ENCODE results near the gene SLC28A3. TPM values are rescaled to one million over a fixed set of nuclear protein-coding genes. Genes with fewer than 3 reads are reported as not detected.

The SLC28A3 gene
- total RNA-seq, 2 experiments from 2014 or later = 1.1 to 1.3 TPM

GRCh38 chr9:84296146-84296843 lies 44.3 kb downstream of the SLC28A3 start:
- ChIA-PET POLR2A (interaction anchor here (0.5 to 1.3 kb wide), 12 partner anchors 8 to 588 kb away, joined by 3 to 4 read pairs (median 3); partner anchors contain the start of genes HNRNPK, RMI1 and UBQLN1), CTCF (interaction anchor here (0.6 to 2.8 kb wide), 13 partner anchors 9 to 359 kb away, joined by 3 to 12 read pairs (median 3); no protein-coding TSS in a partner anchor)
- H3K4me1 Mint-ChIP-seq = peaks cover 60% of the 10 kb centered on the region
- H3K4me3 Mint-ChIP-seq = peak overlapping the region; percentile 46
- H3K36me3 Mint-ChIP-seq (ENCODE audit: low read depth) = no peaks in the 10 kb centered on the region
- H3K27me3 Mint-ChIP-seq = no peaks in the 10 kb centered on the region
- H3K27ac Mint-ChIP-seq = peak overlapping the region; percentile 98
- DNase-seq (peak; percentile 79), ATAC-seq (peak; percentile 82)
- peaks cover 2% of the 10 kb centered on the region for H3K9me3 Mint-ChIP-seq (ENCODE audit: low read depth)
- intact Hi-C loops (cut with DNase I, micrococcal nuclease) = loop anchor here (1.0 to 2.0 kb wide), 7 partner anchors 19 to 591 kb away; partner anchors contain the start of genes HNRNPK (in 2 of the 2), KIF27 (in 2 of the 2) and RMI1 (in 2 of the 2)

GRCh38 chr9:84294241-84294950 lies 46.2 kb downstream of the SLC28A3 start:
- intact Hi-C loops (cut with DNase I, micrococcal nuclease) = no loop called here
- H3K36me3 Mint-ChIP-seq (ENCODE audit: low read depth) = no peaks in the 10 kb centered on the region
- CTCF ChIA-PET = interaction anchor here (0.7 to 2.8 kb wide), 7 partner anchors 9 to 33 kb away, joined by 3 to 12 read pairs (median 6); no protein-coding TSS in a partner anchor
- H3K9me3 Mint-ChIP-seq (ENCODE audit: low read depth) = peaks cover 2% of the 10 kb centered on the region
- no peak overlapping the region for H3K4me3 Mint-ChIP-seq
- POLR2A ChIA-PET = interaction anchor here (0.6 to 1.2 kb wide), 2 partner anchors 10 to 314 kb away, joined by 3 read pairs; partner anchors contain the start of gene HNRNPK
- H3K27me3 Mint-ChIP-seq = no peaks in the 10 kb centered on the region
- H3K4me1 Mint-ChIP-seq = peaks cover 60% of the 10 kb centered on the region
- peak overlapping the region; percentile 98 for H3K27ac Mint-ChIP-seq
- DNase-seq (peak; percentile 40), ATAC-seq (peak; percentile 13)

GRCh38 chr9:84293001-84293798 lies 47.4 kb downstream of the SLC28A3 start:
- H3K4me1 Mint-ChIP-seq = peaks cover 60% of the 10 kb centered on the region
- ChIA-PET CTCF (interaction anchor here (0.9 to 2.5 kb wide), 3 partner anchors 16 to 32 kb away, joined by 3 to 11 read pairs (median 3); no protein-coding TSS in a partner anchor), POLR2A (interaction anchor here (0.6 kb wide), 1 partner anchor 11 kb away, joined by 3 read pairs; no protein-coding TSS in a partner anchor)
- DNase-seq (peak; percentile 22), ATAC-seq (peak; percentile 9)
- H3K4me3 Mint-ChIP-seq = no peak overlapping the region
- H3K36me3 Mint-ChIP-seq (ENCODE audit: low read depth) = no peaks in the 10 kb centered on the region
- peak overlapping the region; percentile 98 for H3K27ac Mint-ChIP-seq
- intact Hi-C loops (cut with DNase I, micrococcal nuclease) = no loop called here
- peaks cover 2% of the 10 kb centered on the region for H3K9me3 Mint-ChIP-seq (ENCODE audit: low read depth)
- H3K27me3 Mint-ChIP-seq = peaks cover 3% of the 10 kb centered on the region

GRCh38 chr9:84285381-84285780 lies 55.2 kb downstream of the SLC28A3 start:
- DNase-seq = no peak
- POLR2A ChIA-PET = no interaction called here
- peak; percentile 39 for ATAC-seq
- peaks cover 8% of the 10 kb centered on the region for H3K4me1 Mint-ChIP-seq
- no peaks in the 10 kb centered on the region for H3K9me3 Mint-ChIP-seq (ENCODE audit: low read depth)
- no peak overlapping the region for H3K4me3 Mint-ChIP-seq
- intact Hi-C loops (cut with DNase I, micrococcal nuclease) = no loop called here
- H3K27ac Mint-ChIP-seq = peak overlapping the region; percentile 43
- H3K27me3 Mint-ChIP-seq = peaks cover 6% of the 10 kb centered on the region
- CTCF ChIA-PET = interaction anchor here (0.6 to 1.7 kb wide), 5 partner anchors 10 to 278 kb away, joined by 3 to 6 read pairs (median 4); no protein-coding TSS in a partner anchor
- H3K36me3 Mint-ChIP-seq (ENCODE audit: low read depth) = no peaks in the 10 kb centered on the region

- Mint-ChIP-seq H3K27ac (no peak overlapping the region), H3K36me3 (ENCODE audit: low read depth) (no peaks in the 10 kb centered on the region), H3K27me3 (peaks cover 5% of the 10 kb centered on the region), H3K4me1 (peaks cover 8% of the 10 kb centered on the region), H3K9me3 (ENCODE audit: low read depth) (no peaks in the 10 kb centered on the region), H3K4me3 (no peak overlapping the region)
- CTCF ChIA-PET = interaction anchor here (1.1 to 1.3 kb wide), 2 partner anchors 13 to 113 kb away, joined by 3 to 6 read pairs; no protein-coding TSS in a partner anchor
- intact Hi-C loops (cut with DNase I, micrococcal nuclease) = no loop called here
- POLR2A ChIA-PET = no interaction called here
- no peak for ATAC-seq
- DNase-seq = no peak
These were observed 56.6 kb downstream of the SLC28A3 start for GRCh38 chr9:84283946-84284345.

GRCh38 chr9:84278130-84278529 lies 62.4 kb downstream of the SLC28A3 start:
- no peaks in the 10 kb centered on the region for H3K9me3 Mint-ChIP-seq (ENCODE audit: low read depth)
- CTCF ChIA-PET = interaction anchor here (0.8 kb wide), 1 partner anchor 35 kb away, joined by 4 read pairs; no protein-coding TSS in a partner anchor

GRCh38 chr9:84277646-84278045 lies 62.9 kb downstream of the SLC28A3 start:
- Mint-ChIP-seq H3K27ac (no peak overlapping the region), H3K4me3 (no peak overlapping the region), H3K4me1 (no peaks in the 10 kb centered on the region), H3K9me3 (ENCODE audit: low read depth) (no peaks in the 10 kb centered on the region), H3K36me3 (ENCODE audit: low read depth) (no peaks in the 10 kb centered on the region), H3K27me3 (peaks cover 19% of the 10 kb centered on the region)
- ChIA-PET POLR2A (no interaction called here), CTCF (interaction anchor here (0.8 kb wide), 1 partner anchor 36 kb away, joined by 4 read pairs; no protein-coding TSS in a partner anchor)
- no peak for DNase-seq
- ATAC-seq = no peak
- intact Hi-C loops (cut with DNase I, micrococcal nuclease) = no loop called here

More at GRCh38 chr9:84278130-84278529, 62.4 kb downstream of the SLC28A3 start:
- H3K4me1 Mint-ChIP-seq = no peaks in the 10 kb centered on the region
- H3K36me3 Mint-ChIP-seq (ENCODE audit: low read depth) = no peaks in the 10 kb centered on the region
- ATAC-seq (no peak), DNase-seq (no peak)
- no peak overlapping the region for H3K27ac Mint-ChIP-seq
- H3K27me3 Mint-ChIP-seq = peaks cover 15% of the 10 kb centered on the region
- no peak overlapping the region for H3K4me3 Mint-ChIP-seq
- intact Hi-C loops (cut with DNase I, micrococcal nuclease) = no loop called here
- POLR2A ChIA-PET = no interaction called here

GRCh38 chr9:84276741-84277140 lies 63.8 kb downstream of the SLC28A3 start:
- ATAC-seq (no peak), DNase-seq (no peak)
- Mint-ChIP-seq H3K27ac (no peak overlapping the region), H3K27me3 (peaks cover 23% of the 10 kb centered on the region), H3K4me1 (peaks cover under 1% of the 10 kb centered on the region), H3K4me3 (no peak overlapping the region), H3K36me3 (ENCODE audit: low read depth) (no peaks in the 10 kb centered on the region), H3K9me3 (ENCODE audit: low read depth) (no peaks in the 10 kb centered on the region)
- POLR2A ChIA-PET = interaction anchor here (0.6 kb wide), 1 partner anchor 45 kb away, joined by 3 read pairs; no protein-coding TSS in a partner anchor
- CTCF ChIA-PET = interaction anchor here (0.9 to 1.4 kb wide), 3 partner anchors 13 to 17 kb away, joined by 3 to 5 read pairs (median 4); no protein-coding TSS in a partner anchor
- intact Hi-C loops (cut with DNase I, micrococcal nuclease) = no loop called here

GRCh38 chr9:84271921-84272556 lies 68.5 kb downstream of the SLC28A3 start:
- Mint-ChIP-seq H3K36me3 (ENCODE audit: low read depth) (peaks cover 2% of the 10 kb centered on the region), H3K27me3 (peaks cover 32% of the 10 kb centered on the region), H3K27ac (peak overlapping the region; percentile 67), H3K9me3 (ENCODE audit: low read depth) (no peaks in the 10 kb centered on the region), H3K4me1 (peaks cover 7% of the 10 kb centered on the region), H3K4me3 (peak overlapping the region; percentile 72)
- POLR2A ChIA-PET = no interaction called here
- CTCF ChIA-PET = interaction anchor here (1.0 kb wide), 1 partner anchor 12 kb away, joined by 3 read pairs; no protein-coding TSS in a partner anchor
- DNase-seq (no peak), ATAC-seq (no peak)
- intact Hi-C loops (cut with DNase I, micrococcal nuclease) = loop anchor here (1.0 to 2.0 kb wide), 3 partner anchors 24 to 292 kb away; partner anchors contain the start of genes HNRNPK (in 1 of the 2) and RMI1 (in 1 of the 2)

- POLR2A ChIA-PET = no interaction called here
- DNase-seq (peak; percentile 87), ATAC-seq (peak; percentile 98)
- Mint-ChIP-seq H3K27me3 (peaks cover 32% of the 10 kb centered on the region), H3K4me3 (peak overlapping the region; percentile 72), H3K4me1 (peaks cover 7% of the 10 kb centered on the region), H3K36me3 (ENCODE audit: low read depth) (peaks cover 2% of the 10 kb centered on the region), H3K27ac (peak overlapping the region; percentile 67), H3K9me3 (ENCODE audit: low read depth) (no peaks in the 10 kb centered on the region)
- CTCF ChIA-PET = interaction anchor here (1.0 to 1.1 kb wide), 2 partner anchors 13 to 45 kb away, joined by 3 read pairs; no protein-coding TSS in a partner anchor
- intact Hi-C loops (cut with DNase I, micrococcal nuclease) = loop anchor here (1.0 to 2.0 kb wide), 3 partner anchors 25 to 291 kb away; partner anchors contain the start of genes HNRNPK (in 1 of the 2) and RMI1 (in 1 of the 2)
These were observed 69.0 kb downstream of the SLC28A3 start for GRCh38 chr9:84271531-84271900.
